SK-N-SH treated with all-trans-retinoic acid at 6 μM for 48 hours (cell line): ENCODE results near the gene TOM1L2.

Experiments used
- ATAC-seq: fragments of 200-7000 bp; cut with Tn5 transposase; 3 replicates; pipeline ENCODE4 v1.9.1; 2020; ENCODE audit warnings: mild to moderate bottlenecking, moderate library complexity
- ARNTL ChIP-seq: fragments of 450-650 bp; formaldehyde crosslinking; IDR thresholded peaks from 2 replicates; pipeline ENCODE4 v1.5.0; 2020; ENCODE audit warnings: low read depth, mild to moderate bottlenecking, moderate library complexity, borderline replicate concordance
- BACH2 ChIP-seq: fragments of 250-450 bp; sonication (Bioruptor Pico); IDR thresholded peaks from 2 replicates; pipeline ENCODE4 v1.9.0; 2021; ENCODE audit warnings: mild to moderate bottlenecking, borderline replicate concordance
- CSDC2 ChIP-seq: fragments of 250-450 bp; sonication (Bioruptor Pico); IDR thresholded peaks from 2 replicates; pipeline ENCODE4 v1.5.0; 2020; ENCODE audit warnings: mild to moderate bottlenecking, moderate library complexity
- ESRRG ChIP-seq: fragments of 250-450 bp; sonication (Bioruptor Pico); IDR thresholded peaks from 2 replicates; pipeline ENCODE4 v1.6.1; 2021; ENCODE audit warnings: mild to moderate bottlenecking
- GLIS3 ChIP-seq: fragments of 250-450 bp; sonication (Bioruptor Pico); IDR thresholded peaks from 2 replicates; pipeline ENCODE4 v1.5.0; 2020; ENCODE audit warnings: mild to moderate bottlenecking, moderate library complexity
- ISL1 ChIP-seq: fragments of 250-450 bp; sonication (Bioruptor Pico); IDR thresholded peaks from 2 replicates; pipeline ENCODE4 v2.1.2; 2022; ENCODE audit warnings: mild to moderate bottlenecking, moderate library complexity
- OSR1 ChIP-seq: fragments of 250-450 bp; sonication (Bioruptor Pico); IDR thresholded peaks from 2 replicates; pipeline ENCODE4 v1.8.0; 2022; ENCODE audit warnings: moderate library complexity, mild to moderate bottlenecking, inconsistent platforms
- PPARA ChIP-seq: fragments of 250-450 bp; sonication (Bioruptor Pico); IDR thresholded peaks from 2 replicates; pipeline ENCODE4 v1.5.0; 2020; ENCODE audit warnings: mild to moderate bottlenecking, borderline replicate concordance
- RARB ChIP-seq: fragments of 250-450 bp; sonication (Bioruptor Pico); IDR thresholded peaks from 2 replicates; pipeline ENCODE4 v1.8.0; 2021; ENCODE audit warnings: mild to moderate bottlenecking, moderate library complexity
- SNAI2 ChIP-seq: fragments of 250-450 bp; sonication (Bioruptor Pico); IDR thresholded peaks from 2 replicates; pipeline ENCODE4 v1.5.0; 2020; ENCODE audit warnings: mild to moderate bottlenecking, moderate library complexity
- TCF4 ChIP-seq: fragments of 250-450 bp; sonication (Bioruptor Pico); IDR thresholded peaks from 2 replicates; pipeline ENCODE4 v1.8.0; 2021; ENCODE audit warnings: mild to moderate bottlenecking, moderate library complexity, borderline replicate concordance
- TOX ChIP-seq: fragments of 250-450 bp; sonication (Bioruptor Pico); IDR thresholded peaks from 2 replicates; pipeline ENCODE4 v1.8.0; 2021; ENCODE audit warnings: mild to moderate bottlenecking, moderate library complexity, borderline replicate concordance
- ZC3H10 ChIP-seq: fragments of 250-450 bp; sonication (Bioruptor Pico); IDR thresholded peaks from 2 replicates; pipeline ENCODE4 v1.5.1; 2021; ENCODE audit warnings: mild to moderate bottlenecking, moderate library complexity
- ZFP3 ChIP-seq: fragments of 250-450 bp; sonication (Bioruptor Pico); IDR thresholded peaks from 2 replicates; pipeline ENCODE4 v1.5.0; 2020; ENCODE audit warnings: mild to moderate bottlenecking, moderate library complexity
- ZFP30 ChIP-seq: fragments of 450-650 bp; formaldehyde crosslinking; IDR thresholded peaks from 2 replicates; pipeline ENCODE4 v1.5.0; 2022; ENCODE audit warnings: mild to moderate bottlenecking, moderate library complexity
- ZNF565 ChIP-seq: fragments of 450-650 bp; formaldehyde crosslinking; conservative IDR thresholded peaks from 2 replicates; pipeline ENCODE4 v1.5.0; 2020; ENCODE audit warnings: low read depth, mild to moderate bottlenecking, moderate library complexity
- ZNF70 ChIP-seq: fragments of 450-650 bp; formaldehyde crosslinking; IDR thresholded peaks from 2 replicates; pipeline ENCODE4 v1.5.0; 2020; ENCODE audit warnings: mild to moderate bottlenecking, moderate library complexity
- ZNF8 ChIP-seq: fragments of 450-650 bp; formaldehyde crosslinking; IDR thresholded peaks from 2 replicates; pipeline ENCODE4 v1.5.0; 2020; ENCODE audit warnings: mild to moderate bottlenecking, moderate library complexity
- TF ChIP-seq, protein P1 (sequence below): fragments of 250-450 bp; sonication (Bioruptor Pico); IDR thresholded peaks from 2 replicates; pipeline ENCODE4 v1.5.1; 2020; ENCODE audit warnings: low read depth, mild to moderate bottlenecking, moderate library complexity
- TF ChIP-seq, protein P2 (sequence below): fragments of 250-450 bp; sonication (Bioruptor Pico); IDR thresholded peaks from 2 replicates; pipeline ENCODE4 v1.5.1; 2021; ENCODE audit warnings: mild to moderate bottlenecking, moderate library complexity
- TF ChIP-seq, protein P3 (sequence below): fragments of 250-450 bp; sonication (Bioruptor Pico); IDR thresholded peaks from 2 replicates; pipeline ENCODE4 v1.8.0; 2020; ENCODE audit warnings: mild to moderate bottlenecking, moderate library complexity, borderline replicate concordance
- TF ChIP-seq, protein P4 (sequence below): fragments of 250-450 bp; sonication (Bioruptor Pico); IDR thresholded peaks from 2 replicates; pipeline ENCODE4 v1.8.0; 2021; ENCODE audit warnings: low read depth, mild to moderate bottlenecking, moderate library complexity, borderline replicate concordance
- TF ChIP-seq, protein P5 (sequence below): fragments of 250-450 bp; sonication (Bioruptor Pico); IDR thresholded peaks from 2 replicates; pipeline ENCODE4 v1.5.0; 2020; ENCODE audit warnings: mild to moderate bottlenecking, moderate library complexity

The TOM1L2 gene

DNA sequence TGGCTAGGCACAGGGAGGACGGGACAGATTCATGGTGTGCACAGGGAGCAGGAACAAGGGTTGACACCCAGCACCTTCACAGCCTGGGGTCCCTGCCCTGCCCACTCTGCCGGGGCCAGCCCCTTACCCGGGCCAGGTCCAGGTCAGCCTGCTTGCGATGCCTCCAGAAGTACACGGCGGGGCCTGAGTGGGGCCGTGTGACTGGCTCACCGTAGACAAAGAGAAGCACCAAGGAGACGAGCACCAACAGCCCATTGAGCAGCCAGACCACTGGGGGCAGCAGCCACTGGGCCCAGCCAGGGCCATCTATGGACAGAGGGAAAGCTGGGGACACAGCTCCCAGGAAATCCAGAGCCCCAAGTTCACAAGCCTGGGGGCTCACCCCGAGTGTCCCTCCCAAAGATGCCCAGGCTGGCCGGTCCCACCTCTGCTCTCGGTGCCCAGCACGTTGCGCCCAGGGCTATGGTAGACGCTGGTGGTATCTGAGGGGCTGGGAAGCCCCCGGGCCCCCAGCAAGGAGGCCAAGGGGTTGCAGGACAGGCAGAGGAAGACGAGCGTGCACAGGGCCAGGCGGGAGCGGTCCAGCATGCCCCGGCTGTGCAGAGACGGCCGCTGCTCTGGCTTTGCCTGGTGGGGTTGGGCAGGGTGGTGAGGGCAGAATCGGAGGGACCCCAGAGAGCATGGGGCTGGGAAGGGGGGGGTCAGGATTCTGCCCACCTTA lies 155.2 kb downstream of the TOM1L2 start:
- no peak for ATAC-seq
- TF ChIP-seq ZNF565 (CRISPR knock-in tag): no peak
- no peak for TF ChIP-seq RARB (CRISPR knock-in tag)
- no peak for TF ChIP-seq ZNF8 (CRISPR knock-in tag)
- no peak for TF ChIP-seq SNAI2
- TF ChIP-seq, protein P1, sequence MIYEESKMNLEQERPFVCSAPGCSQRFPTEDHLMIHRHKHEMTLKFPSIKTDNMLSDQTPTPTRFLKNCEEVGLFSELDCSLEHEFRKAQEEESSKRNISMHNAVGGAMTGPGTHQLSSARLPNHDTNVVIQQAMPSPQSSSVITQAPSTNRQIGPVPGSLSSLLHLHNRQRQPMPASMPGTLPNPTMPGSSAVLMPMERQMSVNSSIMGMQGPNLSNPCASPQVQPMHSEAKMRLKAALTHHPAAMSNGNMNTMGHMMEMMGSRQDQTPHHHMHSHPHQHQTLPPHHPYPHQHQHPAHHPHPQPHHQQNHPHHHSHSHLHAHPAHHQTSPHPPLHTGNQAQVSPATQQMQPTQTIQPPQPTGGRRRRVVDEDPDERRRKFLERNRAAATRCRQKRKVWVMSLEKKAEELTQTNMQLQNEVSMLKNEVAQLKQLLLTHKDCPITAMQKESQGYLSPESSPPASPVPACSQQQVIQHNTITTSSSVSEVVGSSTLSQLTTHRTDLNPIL (CRISPR knock-in tag): no peak
- no peak for TF ChIP-seq OSR1 (CRISPR knock-in tag)
- TF ChIP-seq ISL1 (CRISPR knock-in tag): no peak
- no peak for TF ChIP-seq ZFP3
- no peak for TF ChIP-seq ZNF70 (CRISPR knock-in tag)
- TF ChIP-seq ESRRG: no peak
- TF ChIP-seq ARNTL: no peak
- TF ChIP-seq PPARA (CRISPR knock-in tag): no peak
- TF ChIP-seq ZC3H10 (CRISPR knock-in tag): no peak
- TF ChIP-seq, protein P2, sequence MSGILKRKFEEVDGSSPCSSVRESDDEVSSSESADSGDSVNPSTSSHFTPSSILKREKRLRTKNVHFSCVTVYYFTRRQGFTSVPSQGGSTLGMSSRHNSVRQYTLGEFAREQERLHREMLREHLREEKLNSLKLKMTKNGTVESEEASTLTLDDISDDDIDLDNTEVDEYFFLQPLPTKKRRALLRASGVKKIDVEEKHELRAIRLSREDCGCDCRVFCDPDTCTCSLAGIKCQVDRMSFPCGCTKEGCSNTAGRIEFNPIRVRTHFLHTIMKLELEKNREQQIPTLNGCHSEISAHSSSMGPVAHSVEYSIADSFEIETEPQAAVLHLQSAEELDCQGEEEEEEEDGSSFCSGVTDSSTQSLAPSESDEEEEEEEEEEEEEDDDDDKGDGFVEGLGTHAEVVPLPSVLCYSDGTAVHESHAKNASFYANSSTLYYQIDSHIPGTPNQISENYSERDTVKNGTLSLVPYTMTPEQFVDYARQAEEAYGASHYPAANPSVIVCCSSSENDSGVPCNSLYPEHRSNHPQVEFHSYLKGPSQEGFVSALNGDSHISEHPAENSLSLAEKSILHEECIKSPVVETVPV (CRISPR knock-in tag): no peak
- no peak for TF ChIP-seq CSDC2 (CRISPR knock-in tag)
- TF ChIP-seq, protein P3, sequence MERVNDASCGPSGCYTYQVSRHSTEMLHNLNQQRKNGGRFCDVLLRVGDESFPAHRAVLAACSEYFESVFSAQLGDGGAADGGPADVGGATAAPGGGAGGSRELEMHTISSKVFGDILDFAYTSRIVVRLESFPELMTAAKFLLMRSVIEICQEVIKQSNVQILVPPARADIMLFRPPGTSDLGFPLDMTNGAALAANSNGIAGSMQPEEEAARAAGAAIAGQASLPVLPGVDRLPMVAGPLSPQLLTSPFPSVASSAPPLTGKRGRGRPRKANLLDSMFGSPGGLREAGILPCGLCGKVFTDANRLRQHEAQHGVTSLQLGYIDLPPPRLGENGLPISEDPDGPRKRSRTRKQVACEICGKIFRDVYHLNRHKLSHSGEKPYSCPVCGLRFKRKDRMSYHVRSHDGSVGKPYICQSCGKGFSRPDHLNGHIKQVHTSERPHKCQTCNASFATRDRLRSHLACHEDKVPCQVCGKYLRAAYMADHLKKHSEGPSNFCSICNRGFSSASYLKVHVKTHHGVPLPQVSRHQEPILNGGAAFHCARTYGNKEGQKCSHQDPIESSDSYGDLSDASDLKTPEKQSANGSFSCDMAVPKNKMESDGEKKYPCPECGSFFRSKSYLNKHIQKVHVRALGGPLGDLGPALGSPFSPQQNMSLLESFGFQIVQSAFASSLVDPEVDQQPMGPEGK: no peak
- no peak for TF ChIP-seq BACH2 (CRISPR knock-in tag)
- no peak for TF ChIP-seq TCF4
- TF ChIP-seq, all 23 proteins: peak for 0

DNA sequence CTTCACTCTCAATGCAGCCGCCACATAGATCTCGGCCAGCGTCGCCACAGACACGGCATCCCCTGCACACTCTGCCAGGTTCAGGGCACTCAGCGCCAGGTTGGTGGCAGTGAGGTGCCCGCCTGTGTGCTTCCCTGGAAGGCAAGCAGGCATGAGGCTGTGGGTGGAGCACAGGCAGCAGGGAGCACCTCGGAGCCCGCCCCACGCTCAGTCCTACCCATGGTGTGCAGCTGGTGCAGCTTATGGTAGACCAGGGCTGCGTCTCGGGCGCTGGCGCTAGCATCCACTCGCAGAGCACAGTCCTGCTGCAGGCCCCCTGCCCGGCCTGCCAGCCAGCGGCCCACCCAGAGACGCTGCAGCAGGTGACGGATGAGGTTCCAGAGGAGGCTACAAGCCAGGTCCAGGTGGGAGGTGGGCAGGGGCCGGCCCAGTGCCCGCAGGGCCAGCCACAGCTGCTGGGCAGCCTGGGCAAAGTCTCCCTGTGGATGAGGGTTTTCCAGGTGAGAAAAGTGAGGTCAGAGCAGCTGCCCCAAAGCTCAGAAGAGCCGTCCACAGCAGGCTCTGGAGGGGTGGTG lies 155.9 kb downstream of the TOM1L2 start:
- TF ChIP-seq PPARA (CRISPR knock-in tag): no peak
- TF ChIP-seq, protein P1 (CRISPR knock-in tag): no peak
- no peak for TF ChIP-seq ZNF70 (CRISPR knock-in tag)
- no peak for TF ChIP-seq TOX (CRISPR knock-in tag)
- TF ChIP-seq RARB (CRISPR knock-in tag): no peak
- no peak for TF ChIP-seq CSDC2 (CRISPR knock-in tag)
- no peak for TF ChIP-seq TCF4
- no peak for TF ChIP-seq GLIS3
- no peak for TF ChIP-seq ZFP30 (CRISPR knock-in tag)
- no peak for TF ChIP-seq ZNF565 (CRISPR knock-in tag)
- TF ChIP-seq, protein P3: no peak
- TF ChIP-seq, protein P4, sequence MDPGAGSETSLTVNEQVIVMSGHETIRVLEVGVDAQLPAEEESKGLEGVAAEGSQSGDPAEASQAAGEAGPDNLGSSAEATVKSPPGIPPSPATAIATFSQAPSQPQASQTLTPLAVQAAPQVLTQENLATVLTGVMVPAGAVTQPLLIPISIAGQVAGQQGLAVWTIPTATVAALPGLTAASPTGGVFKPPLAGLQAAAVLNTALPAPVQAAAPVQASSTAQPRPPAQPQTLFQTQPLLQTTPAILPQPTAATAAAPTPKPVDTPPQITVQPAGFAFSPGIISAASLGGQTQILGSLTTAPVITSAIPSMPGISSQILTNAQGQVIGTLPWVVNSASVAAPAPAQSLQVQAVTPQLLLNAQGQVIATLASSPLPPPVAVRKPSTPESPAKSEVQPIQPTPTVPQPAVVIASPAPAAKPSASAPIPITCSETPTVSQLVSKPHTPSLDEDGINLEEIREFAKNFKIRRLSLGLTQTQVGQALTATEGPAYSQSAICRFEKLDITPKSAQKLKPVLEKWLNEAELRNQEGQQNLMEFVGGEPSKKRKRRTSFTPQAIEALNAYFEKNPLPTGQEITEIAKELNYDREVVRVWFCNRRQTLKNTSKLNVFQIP (CRISPR knock-in tag): no peak
- TF ChIP-seq, protein P5, sequence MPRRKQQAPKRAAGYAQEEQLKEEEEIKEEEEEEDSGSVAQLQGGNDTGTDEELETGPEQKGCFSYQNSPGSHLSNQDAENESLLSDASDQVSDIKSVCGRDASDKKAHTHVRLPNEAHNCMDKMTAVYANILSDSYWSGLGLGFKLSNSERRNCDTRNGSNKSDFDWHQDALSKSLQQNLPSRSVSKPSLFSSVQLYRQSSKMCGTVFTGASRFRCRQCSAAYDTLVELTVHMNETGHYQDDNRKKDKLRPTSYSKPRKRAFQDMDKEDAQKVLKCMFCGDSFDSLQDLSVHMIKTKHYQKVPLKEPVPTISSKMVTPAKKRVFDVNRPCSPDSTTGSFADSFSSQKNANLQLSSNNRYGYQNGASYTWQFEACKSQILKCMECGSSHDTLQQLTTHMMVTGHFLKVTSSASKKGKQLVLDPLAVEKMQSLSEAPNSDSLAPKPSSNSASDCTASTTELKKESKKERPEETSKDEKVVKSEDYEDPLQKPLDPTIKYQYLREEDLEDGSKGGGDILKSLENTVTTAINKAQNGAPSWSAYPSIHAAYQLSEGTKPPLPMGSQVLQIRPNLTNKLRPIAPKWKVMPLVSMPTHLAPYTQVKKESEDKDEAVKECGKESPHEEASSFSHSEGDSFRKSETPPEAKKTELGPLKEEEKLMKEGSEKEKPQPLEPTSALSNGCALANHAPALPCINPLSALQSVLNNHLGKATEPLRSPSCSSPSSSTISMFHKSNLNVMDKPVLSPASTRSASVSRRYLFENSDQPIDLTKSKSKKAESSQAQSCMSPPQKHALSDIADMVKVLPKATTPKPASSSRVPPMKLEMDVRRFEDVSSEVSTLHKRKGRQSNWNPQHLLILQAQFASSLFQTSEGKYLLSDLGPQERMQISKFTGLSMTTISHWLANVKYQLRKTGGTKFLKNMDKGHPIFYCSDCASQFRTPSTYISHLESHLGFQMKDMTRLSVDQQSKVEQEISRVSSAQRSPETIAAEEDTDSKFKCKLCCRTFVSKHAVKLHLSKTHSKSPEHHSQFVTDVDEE (CRISPR knock-in tag): no peak
- no peak for TF ChIP-seq BACH2 (CRISPR knock-in tag)
- ATAC-seq: no peak
